GM12891 (cell line): ENCODE results near the gene ANP32A.

Experiments used
- PAX5 ChIP-seq: IDR thresholded peaks from 2 replicates; pipeline ENCODE4 v1.6.1; 2011; ENCODE audit warnings: low read length, moderate library complexity, mild to moderate bottlenecking; ENCODE audit not compliant: insufficient read depth, severe bottlenecking
- POLR2A ChIP-seq: IDR thresholded peaks from 2 replicates; pipeline ENCODE4 v1.6.1; 2011; ENCODE audit warnings: low read depth, low read length, control low read depth
- POLR2AphosphoS5 ChIP-seq: IDR thresholded peaks from 2 replicates; pipeline ENCODE4 v1.6.1; 2011; ENCODE audit warnings: low read depth, low read length, control low read depth
- POU2F2 ChIP-seq: IDR thresholded peaks from 2 replicates; pipeline ENCODE4 v1.6.1; 2011; ENCODE audit warnings: low read depth, mild to moderate bottlenecking, control low read depth, low read length, moderate library complexity
- SPI1 ChIP-seq: IDR thresholded peaks from 2 replicates; pipeline ENCODE4 v1.6.1; 2011; ENCODE audit warnings: low read depth, low read length, control low read depth
- TAF1 ChIP-seq: IDR thresholded peaks from 2 replicates; pipeline ENCODE4 v1.6.1; 2011; ENCODE audit warnings: low read depth, low read length, control low read depth

GRCh38 chr15:68792901-68793766 lies 27.6 kb downstream of the ANP32A start:
- TF ChIP-seq TAF1 (no peak), POLR2A (no peak), POLR2AphosphoS5 (no peak), PAX5 (no peak), SPI1 (no peak), POU2F2 (no peak)
